ENCODE results near the gene CLMP. TPM values are rescaled to one million over a fixed set of nuclear protein-coding genes. Genes with fewer than 3 reads are reported as not detected.

The CLMP gene
- total RNA-seq, 1 donor from 2014 or later: 2.3 TPM

GRCh38 chr11:123063826-123064657 lies 131.0 kb downstream of the CLMP start:
- Mint-ChIP-seq H3K27me3 (no peaks in the 10 kb centered on the region), H3K36me3 (ENCODE audit: insufficient read depth) (peaks cover 27% of the 10 kb centered on the region), H3K27ac (peak overlapping the region; percentile 99), H3K4me3 (ENCODE audit: low read depth) (peak overlapping the region; percentile 97), H3K4me1 (ENCODE audit: low read depth) (peaks cover 30% of the 10 kb centered on the region), H3K9me3 (ENCODE audit: low read depth) (no peaks in the 10 kb centered on the region)
- no peak for DNase-seq (ENCODE audit: low spot score, unreplicated experiment)
- TF ChIP-seq CTCF (IDR thresholded peaks at IDR 0.05; ENCODE audit: unreplicated experiment): no peak

GRCh38 chr11:123062892-123063825 lies 131.9 kb downstream of the CLMP start:
- Mint-ChIP-seq H3K27ac (peak overlapping the region; percentile 99), H3K9me3 (ENCODE audit: low read depth) (no peaks in the 10 kb centered on the region), H3K36me3 (ENCODE audit: insufficient read depth) (peaks cover 33% of the 10 kb centered on the region), H3K27me3 (no peaks in the 10 kb centered on the region), H3K4me3 (ENCODE audit: low read depth) (peak overlapping the region; percentile 97), H3K4me1 (ENCODE audit: low read depth) (peaks cover 39% of the 10 kb centered on the region)
- DNase-seq (ENCODE audit: low spot score, unreplicated experiment): no peak
- no peak for TF ChIP-seq CTCF (IDR thresholded peaks at IDR 0.05; ENCODE audit: unreplicated experiment)

- peak overlapping the region; percentile 99 for H3K27ac Mint-ChIP-seq
- H3K9me3 Mint-ChIP-seq (ENCODE audit: low read depth): no peaks in the 10 kb centered on the region
- H3K4me1 Mint-ChIP-seq (ENCODE audit: low read depth): peaks cover 43% of the 10 kb centered on the region
- H3K4me3 Mint-ChIP-seq (ENCODE audit: low read depth): peak overlapping the region; percentile 97
- peak; percentile 98 for DNase-seq (ENCODE audit: low spot score, unreplicated experiment)
- TF ChIP-seq CTCF (IDR thresholded peaks at IDR 0.05; ENCODE audit: unreplicated experiment): no peak
- peaks cover 41% of the 10 kb centered on the region for H3K36me3 Mint-ChIP-seq (ENCODE audit: insufficient read depth)
- H3K27me3 Mint-ChIP-seq: no peaks in the 10 kb centered on the region
Observed at GRCh38 chr11:123062158-123062891, 132.7 kb downstream of the CLMP start.

- no peaks in the 10 kb centered on the region for H3K27me3 Mint-ChIP-seq
- H3K9me3 Mint-ChIP-seq (ENCODE audit: low read depth): no peaks in the 10 kb centered on the region
- TF ChIP-seq CTCF (IDR thresholded peaks at IDR 0.05; ENCODE audit: unreplicated experiment): no peak
- peak within 1 kb of the TSS; percentile 97 for H3K4me3 Mint-ChIP-seq (ENCODE audit: low read depth)
- peaks cover 47% of the 10 kb centered on the region for H3K36me3 Mint-ChIP-seq (ENCODE audit: insufficient read depth)
- peaks cover 48% of the 10 kb centered on the region for H3K4me1 Mint-ChIP-seq (ENCODE audit: low read depth)
- peak; percentile 24 for DNase-seq (ENCODE audit: low spot score, unreplicated experiment)
- peak within 1 kb of the TSS; percentile 99 for H3K27ac Mint-ChIP-seq
Observed at GRCh38 chr11:123061403-123062157, 133.5 kb downstream of the CLMP start, which contains the start of gene HSPA8. TSS of gene HSPA8 (minus strand) at chr11:123062136. CDS start at chr11:123061324, 812 bp downstream.
